Measurements from ENCODE around the gene PEX5. TPM values are rescaled to one million over a fixed set of nuclear protein-coding genes. Genes with fewer than 3 reads are reported as not detected.

PEX5 gene
- total RNA-seq, 1 donor from 2014 or later = 20.2 TPM

DNA sequence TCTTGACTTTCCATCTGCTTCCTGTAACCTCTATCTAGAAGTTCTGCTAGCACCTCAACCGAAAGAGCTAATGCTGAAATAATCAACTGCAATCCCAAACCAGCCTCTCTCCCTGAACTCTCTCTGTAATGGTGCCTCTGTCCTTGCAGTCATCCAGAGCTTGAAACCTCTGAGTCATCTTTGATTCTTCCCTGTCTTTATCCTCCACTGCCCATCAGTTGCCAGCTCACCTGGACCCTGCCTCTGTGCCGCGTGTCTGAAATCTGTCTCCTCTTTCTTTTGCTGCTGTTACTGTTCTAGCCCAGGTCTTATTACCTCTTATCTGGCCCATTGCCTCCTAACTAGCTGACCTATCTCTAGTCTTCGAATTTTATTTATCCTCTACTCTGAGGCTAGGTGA lies 43.8 kb upstream of the PEX5 start:
- Histone ChIP-seq H3K79me2 (ENCODE audit: low read depth) (no peaks in the 10 kb centered on the region), H3K36me3 (no peaks in the 10 kb centered on the region), H3K9ac (no peak overlapping the region), H3F3A (ENCODE audit: low read depth) (no peaks in the 10 kb centered on the region), H3K27ac (no peak overlapping the region), H3K27me3 (no peaks in the 10 kb centered on the region), H3K4me3 (no peak overlapping the region), H4K20me1 (ENCODE audit: low read depth) (no peaks in the 10 kb centered on the region), H3K4me1 (no peaks in the 10 kb centered on the region), H3K9me3 (ENCODE audit: low read depth) (no peaks in the 10 kb centered on the region), H2AFZ (replicated peaks) (no peak overlapping the region), H3K4me2 (no peak overlapping the region)
- Mint-ChIP-seq H3K27ac (no peak overlapping the region), H3K36me3 (peaks cover 22% of the 10 kb centered on the region), H3K9me3 (no peaks in the 10 kb centered on the region), H3K4me3 (no peak overlapping the region), H3K27me3 (ENCODE audit: insufficient read depth, low read depth) (peaks cover 2% of the 10 kb centered on the region), H3K4me1 (no peaks in the 10 kb centered on the region)
- no peak for TF ChIP-seq EZH2 (IDR thresholded peaks at IDR 0.05)
- TF ChIP-seq EZH2phosphoT487 (IDR thresholded peaks at IDR 0.05) = no peak
- no peak for DNase-seq (ENCODE audit: low spot score)

DNA sequence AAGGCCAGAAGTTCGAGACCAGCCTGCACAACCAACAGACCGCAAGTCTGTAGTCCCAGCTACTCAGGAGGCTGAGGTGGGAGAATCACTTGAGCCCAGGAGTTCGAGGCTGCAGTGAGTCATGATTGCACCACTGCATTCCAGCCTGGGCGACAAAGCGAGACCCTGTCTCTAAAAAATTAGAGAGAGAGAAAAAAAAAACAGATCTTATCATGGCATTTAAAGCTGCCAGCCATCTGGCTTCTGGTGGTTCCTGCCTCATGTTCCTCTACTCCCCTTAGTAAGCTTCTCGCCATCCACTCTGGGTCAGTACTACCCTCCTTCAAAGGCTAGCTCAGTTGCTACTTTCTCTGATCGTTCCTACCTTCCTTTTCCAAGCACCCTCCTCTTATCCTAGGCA lies 43.3 kb upstream of the PEX5 start:
- no peaks in the 10 kb centered on the region for H3K79me2 ChIP-seq (ENCODE audit: low read depth)
- no peaks in the 10 kb centered on the region for H3K4me1 ChIP-seq
- H2AFZ ChIP-seq (replicated peaks) = no peak overlapping the region
- H3K27me3 ChIP-seq = no peaks in the 10 kb centered on the region
- DNase-seq (ENCODE audit: low spot score) = no peak
- Mint-ChIP-seq H3K4me3 (no peak overlapping the region), H3K9me3 (no peaks in the 10 kb centered on the region), H3K4me1 (no peaks in the 10 kb centered on the region), H3K27ac (no peak overlapping the region), H3K36me3 (peaks cover 24% of the 10 kb centered on the region), H3K27me3 (ENCODE audit: insufficient read depth, low read depth) (peaks cover 2% of the 10 kb centered on the region)
- no peak overlapping the region for H3K27ac ChIP-seq
- H3K4me3 ChIP-seq = no peak overlapping the region
- no peak for TF ChIP-seq EZH2 (IDR thresholded peaks at IDR 0.05)
- TF ChIP-seq EZH2phosphoT487 (IDR thresholded peaks at IDR 0.05) = no peak
- TF ChIP-seq, protein P1, sequence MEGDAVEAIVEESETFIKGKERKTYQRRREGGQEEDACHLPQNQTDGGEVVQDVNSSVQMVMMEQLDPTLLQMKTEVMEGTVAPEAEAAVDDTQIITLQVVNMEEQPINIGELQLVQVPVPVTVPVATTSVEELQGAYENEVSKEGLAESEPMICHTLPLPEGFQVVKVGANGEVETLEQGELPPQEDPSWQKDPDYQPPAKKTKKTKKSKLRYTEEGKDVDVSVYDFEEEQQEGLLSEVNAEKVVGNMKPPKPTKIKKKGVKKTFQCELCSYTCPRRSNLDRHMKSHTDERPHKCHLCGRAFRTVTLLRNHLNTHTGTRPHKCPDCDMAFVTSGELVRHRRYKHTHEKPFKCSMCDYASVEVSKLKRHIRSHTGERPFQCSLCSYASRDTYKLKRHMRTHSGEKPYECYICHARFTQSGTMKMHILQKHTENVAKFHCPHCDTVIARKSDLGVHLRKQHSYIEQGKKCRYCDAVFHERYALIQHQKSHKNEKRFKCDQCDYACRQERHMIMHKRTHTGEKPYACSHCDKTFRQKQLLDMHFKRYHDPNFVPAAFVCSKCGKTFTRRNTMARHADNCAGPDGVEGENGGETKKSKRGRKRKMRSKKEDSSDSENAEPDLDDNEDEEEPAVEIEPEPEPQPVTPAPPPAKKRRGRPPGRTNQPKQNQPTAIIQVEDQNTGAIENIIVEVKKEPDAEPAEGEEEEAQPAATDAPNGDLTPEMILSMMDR (IDR thresholded peaks at IDR 0.05) = no peak
- no peak overlapping the region for H3K4me2 ChIP-seq
- no peaks in the 10 kb centered on the region for H4K20me1 ChIP-seq (ENCODE audit: low read depth)
- no peaks in the 10 kb centered on the region for H3F3A ChIP-seq (ENCODE audit: low read depth)
- H3K9ac ChIP-seq = no peak overlapping the region
- no peaks in the 10 kb centered on the region for H3K9me3 ChIP-seq (ENCODE audit: low read depth)
- H3K36me3 ChIP-seq = no peaks in the 10 kb centered on the region

DNA sequence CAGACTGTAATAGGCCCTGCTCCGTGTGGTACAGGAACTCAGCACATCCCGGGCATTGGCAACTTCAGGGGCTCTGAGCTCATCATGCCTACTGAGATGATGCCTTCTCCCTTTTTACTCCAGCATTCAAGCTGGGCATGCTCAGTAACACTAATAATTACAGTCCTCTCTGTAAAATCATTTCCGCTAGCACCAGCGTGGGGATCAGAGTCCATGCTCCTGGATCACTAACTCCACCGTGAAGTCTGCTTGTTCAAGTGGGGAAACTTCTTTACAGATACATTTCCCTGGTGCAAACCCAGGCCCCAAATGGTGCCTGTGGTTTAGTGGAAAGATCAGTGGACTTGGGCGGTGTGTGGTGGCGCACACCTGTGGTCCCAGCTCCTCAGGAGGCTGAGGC lies 42.6 kb upstream of the PEX5 start:
- Histone ChIP-seq H3K27ac (no peak overlapping the region), H3K27me3 (no peaks in the 10 kb centered on the region), H4K20me1 (ENCODE audit: low read depth) (no peaks in the 10 kb centered on the region), H3K4me3 (no peak overlapping the region), H2AFZ (replicated peaks) (no peak overlapping the region), H3F3A (ENCODE audit: low read depth) (no peaks in the 10 kb centered on the region), H3K9me3 (ENCODE audit: low read depth) (no peaks in the 10 kb centered on the region), H3K36me3 (no peaks in the 10 kb centered on the region), H3K4me2 (no peak overlapping the region), H3K4me1 (no peaks in the 10 kb centered on the region), H3K9ac (no peak overlapping the region), H3K79me2 (ENCODE audit: low read depth) (no peaks in the 10 kb centered on the region)
- peaks cover 2% of the 10 kb centered on the region for H3K27me3 Mint-ChIP-seq (ENCODE audit: insufficient read depth, low read depth)
- H3K4me1 Mint-ChIP-seq = no peaks in the 10 kb centered on the region
- no peaks in the 10 kb centered on the region for H3K9me3 Mint-ChIP-seq
- no peak for DNase-seq (ENCODE audit: low spot score)
- no peak overlapping the region for H3K4me3 Mint-ChIP-seq
- peaks cover 20% of the 10 kb centered on the region for H3K36me3 Mint-ChIP-seq
- no peak overlapping the region for H3K27ac Mint-ChIP-seq
- TF ChIP-seq, protein P1 (IDR thresholded peaks at IDR 0.05) = no peak

DNA sequence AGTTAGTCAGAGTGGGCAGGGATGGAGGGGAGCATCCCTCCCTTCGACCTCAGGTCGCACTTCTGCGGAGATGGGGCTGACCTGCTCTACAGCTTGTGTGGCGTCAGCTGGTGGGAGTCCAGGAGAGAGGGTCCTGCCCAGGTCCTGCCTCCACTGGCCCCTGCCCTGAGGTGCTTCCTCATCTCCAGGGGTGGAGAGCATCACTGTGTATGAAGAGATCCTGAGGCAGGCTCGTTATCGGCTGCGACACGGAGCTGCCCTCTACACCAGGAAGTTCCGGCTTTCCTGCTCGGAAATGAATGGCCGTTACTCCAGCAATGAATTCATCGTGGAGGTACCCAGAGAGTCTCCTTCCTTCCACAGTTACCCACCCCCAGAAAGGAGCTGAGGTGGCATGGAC lies 39.1 kb upstream of the PEX5 start:
- peaks cover 20% of the 10 kb centered on the region for H3K36me3 Mint-ChIP-seq

More for the DNA sequence above, 39.1 kb upstream of the PEX5 start:
- Histone ChIP-seq H2AFZ (replicated peaks) (no peak overlapping the region), H3K79me2 (ENCODE audit: low read depth) (no peaks in the 10 kb centered on the region), H3K27me3 (no peaks in the 10 kb centered on the region), H3K4me1 (no peaks in the 10 kb centered on the region), H3K4me2 (no peak overlapping the region), H3K9ac (no peak overlapping the region), H3K9me3 (ENCODE audit: low read depth) (no peaks in the 10 kb centered on the region), H3K27ac (no peak overlapping the region), H3K4me3 (no peak overlapping the region), H4K20me1 (ENCODE audit: low read depth) (no peaks in the 10 kb centered on the region), H3F3A (ENCODE audit: low read depth) (no peaks in the 10 kb centered on the region), H3K36me3 (no peaks in the 10 kb centered on the region)
- no peak for DNase-seq (ENCODE audit: low spot score)
- Mint-ChIP-seq H3K27ac (no peak overlapping the region), H3K9me3 (no peaks in the 10 kb centered on the region), H3K4me1 (no peaks in the 10 kb centered on the region), H3K4me3 (no peak overlapping the region), H3K27me3 (ENCODE audit: insufficient read depth, low read depth) (no peaks in the 10 kb centered on the region)
- TF ChIP-seq EZH2 (IDR thresholded peaks at IDR 0.05) (no peak), EZH2phosphoT487 (IDR thresholded peaks at IDR 0.05) (no peak)
- TF ChIP-seq, protein P1 (IDR thresholded peaks at IDR 0.05) = no peak

All from neural progenitor cell (in vitro differentiated cells).